Lung (tissue), 12 donors: ENCODE results near the gene SPAG17. TPM values are rescaled to one million over a fixed set of nuclear protein-coding genes. Genes with fewer than 3 reads are reported as not detected.

Experiments used
- ATAC-seq: fragments of 200-7000 bp; cut with Tn5 transposase; one replicate; pipeline ENCODE4 v1.9.1; 2020; ENCODE audit warnings: moderate number of reproducible peaks; ENCODE audit not compliant: insufficient read depth, low FRiP score
- DNase-seq, 3 donors: peaks; one replicate each; pipeline ENCODE4 v3.0.0-alpha.2; 2013 to 2017
- H3K27ac ChIP-seq, 2 donors: one replicate each; pipeline ENCODE4 v1.5.1; 2013; ENCODE audit warnings: mild to moderate bottlenecking in 2 of 2, moderate library complexity in 2 of 2, control low read depth in 1 of 2, inconsistent platforms in 1 of 2, low read depth in 1 of 2, low read length in 1 of 2
- H3K27me3 ChIP-seq, 3 donors: one replicate each; pipeline ENCODE4 v1.5.1; 2013; ENCODE audit warnings: low read length in 2 of 3; ENCODE audit not compliant: control insufficient read depth in 3 of 3, insufficient read depth in 3 of 3
- H3K36me3 ChIP-seq, 4 donors: one replicate each; pipeline ENCODE4 v1.5.1; 2013; ENCODE audit warnings: low read length in 4 of 4, mild to moderate bottlenecking in 1 of 4, moderate library complexity in 1 of 4; ENCODE audit not compliant: control insufficient read depth in 4 of 4, insufficient read depth in 4 of 4
- H3K4me1 ChIP-seq, 5 donors: one replicate each; pipeline ENCODE4 v1.5.1; 2013; ENCODE audit warnings: low read length in 5 of 5, mild to moderate bottlenecking in 2 of 5, moderate library complexity in 1 of 5; ENCODE audit not compliant: control insufficient read depth in 5 of 5, insufficient read depth in 5 of 5
- H3K4me3 ChIP-seq: one replicate; pipeline ENCODE4 v1.5.1; 2013; ENCODE audit warnings: mild to moderate bottlenecking, control low read depth, moderate library complexity
- H3K9ac ChIP-seq, 2 donors: one replicate each; pipeline ENCODE4 v1.5.1; 2013; ENCODE audit warnings: low read length in 2 of 2, control low read depth in 1 of 2; ENCODE audit not compliant: insufficient read depth in 1 of 2
- H3K9me3 ChIP-seq, 4 donors: one replicate each; pipeline ENCODE4 v1.5.1; 2013; ENCODE audit warnings: low read length in 3 of 4, mild to moderate bottlenecking in 1 of 4, moderate library complexity in 1 of 4; ENCODE audit not compliant: control insufficient read depth in 4 of 4, insufficient read depth in 3 of 4
- CTCF ChIP-seq: IDR thresholded peaks from 2 replicates; pipeline ENCODE4 v1.5.1; 2012; ENCODE audit warnings: mild to moderate bottlenecking; ENCODE audit errors: control extremely low read depth, extremely low read depth
- WGBS, 2 donors: extraction: QIAGEN DNeasy Blood & Tissue Kit; methylation state at CpG; one replicate each; pipeline ENCODE4 v1.1.7; 2013; 5-methylcytosine and 5-hydroxymethylcytosine counted together
- polyA plus RNA-seq, 2 donors: library from polyadenylated mRNA; stranded (reverse); fragments of 200-250 nt; gene quantifications; one replicate each; pipeline ENCODE4 v1.2.1, GENCODE V29; 2013
- total RNA-seq, 2 donors: library from RNA; depleted of rRNA in 1 of 2; stranded (reverse); fragments of >200 nt in 1 of 2; gene quantifications; one replicate each; pipeline ENCODE4 v1.2.1, GENCODE V29; 2014 to 2021
- donor health status: control.
- donor health status: control.
- donor health status: Bipolar disorder and iron deficiency.
- donor health status: healthy.
- donor health status: DM: yes; HTN: yes; CAD: no.

Gene SPAG17
- total and polyA plus RNA-seq, 4 donors = 3.3 to 40.0 (median 12.4) TPM

GRCh38 chr1:118142546-118142945 is 42.5 kb downstream of the SPAG17 start:
- Histone ChIP-seq H3K36me3 (no peaks in the 10 kb centered on the region), H3K27ac (no peak overlapping the region), H3K4me1 (peaks cover 0 to 20% (median 0%) of the 10 kb centered on the region in 5 donors), H3K4me3 (no peak overlapping the region), H3K9ac (no peak overlapping the region), H3K27me3 (no peaks in the 10 kb centered on the region), H3K9me3 (no peaks in the 10 kb centered on the region)
- no peak for ATAC-seq
- TF ChIP-seq CTCF = no peak
- no peak for DNase-seq
- WGBS, 2 donors = 86 to 90% methylated on average over 3 of the region's 3 CpGs

GRCh38 chr1:118137900-118138299 is 47.1 kb downstream of the SPAG17 start:
- no peak overlapping the region for H3K4me3 ChIP-seq
- ATAC-seq = no peak
- WGBS, 2 donors = 85 to 91% methylated on average over 3 of the region's 3 CpGs

GRCh38 chr1:118136187-118136941 is 48.7 kb downstream of the SPAG17 start:
- 28 to 34% methylated on average over 8 of the region's 8 CpGs for WGBS, 2 donors

More at GRCh38 chr1:118137900-118138299, 47.1 kb downstream of the SPAG17 start:
- Histone ChIP-seq H3K27ac (no peak overlapping the region), H3K9me3 (no peaks in the 10 kb centered on the region), H3K9ac (no peak overlapping the region), H3K4me1 (no peaks in the 10 kb centered on the region), H3K36me3 (no peaks in the 10 kb centered on the region), H3K27me3 (no peaks in the 10 kb centered on the region)
- no peak for DNase-seq
- no peak for TF ChIP-seq CTCF

More at GRCh38 chr1:118136187-118136941, 48.7 kb downstream of the SPAG17 start:
- H3K27me3 ChIP-seq = no peaks in the 10 kb centered on the region
- ATAC-seq (peak; percentile 83), DNase-seq (no peak)
- H3K9me3 ChIP-seq = no peaks in the 10 kb centered on the region
- H3K36me3 ChIP-seq = no peaks in the 10 kb centered on the region
- H3K9ac ChIP-seq = no peak overlapping the region
- no peaks in the 10 kb centered on the region for H3K4me1 ChIP-seq
- H3K4me3 ChIP-seq = no peak overlapping the region
- no peak overlapping the region for H3K27ac ChIP-seq
- TF ChIP-seq CTCF = no peak
